Panc1 (cell line): ENCODE data around the gene CD96.

Source experiments
- POLR2AphosphoS5 ChIP-seq: IDR thresholded peaks from 2 replicates; pipeline ENCODE4 v1.6.1; 2012; ENCODE audit warnings: mild to moderate bottlenecking, low read depth, low read length, moderate library complexity
- SIN3A ChIP-seq: IDR thresholded peaks from 2 replicates; pipeline ENCODE4 v1.6.1; 2012; ENCODE audit warnings: low read depth, mild to moderate bottlenecking, low read length, moderate library complexity, borderline replicate concordance; ENCODE audit not compliant: insufficient read depth
- TCF7L2 ChIP-seq: IDR thresholded peaks from 2 replicates; pipeline ENCODE4 v1.6.1; 2011; ENCODE audit warnings: mild to moderate bottlenecking, low read depth, low read length, inconsistent platforms
- TF ChIP-seq, protein P1 (sequence below): fragments of 450-650 bp; IDR thresholded peaks from 2 replicates; pipeline ENCODE4 v1.5.1; 2017; ENCODE audit warnings: mild to moderate bottlenecking
- TF ChIP-seq, protein P2 (sequence below), 2 experiments: IDR thresholded peaks; 2 replicates each; pipeline ENCODE4 v1.6.1; 2011 to 2012; ENCODE audit warnings: low read depth in 2 of 2, control low read depth in 1 of 2, low read length in 1 of 2, mild to moderate bottlenecking in 1 of 2, moderate library complexity in 1 of 2; ENCODE audit not compliant: insufficient read depth in 1 of 2

DNA sequence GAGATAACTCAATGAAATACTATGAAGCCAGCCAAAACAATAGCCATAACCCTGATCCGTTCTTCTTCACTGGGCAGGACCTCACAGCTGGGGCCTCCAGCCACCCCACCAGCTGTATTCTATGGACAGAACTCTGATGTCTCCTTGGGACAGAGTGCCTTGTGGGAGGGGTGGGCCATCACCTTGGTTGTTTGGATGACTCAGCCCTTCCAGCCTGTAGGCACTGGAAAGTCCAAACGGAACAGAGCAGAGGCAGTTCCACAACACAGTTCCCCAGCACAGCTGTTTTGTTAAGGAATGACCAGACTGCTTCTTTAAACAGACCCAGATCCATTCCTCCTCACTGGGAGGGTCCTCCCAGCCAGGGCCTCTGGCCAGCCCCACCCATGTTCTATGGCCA is 85.1 kb downstream of the CD96 start:
- TF ChIP-seq, protein P1, sequence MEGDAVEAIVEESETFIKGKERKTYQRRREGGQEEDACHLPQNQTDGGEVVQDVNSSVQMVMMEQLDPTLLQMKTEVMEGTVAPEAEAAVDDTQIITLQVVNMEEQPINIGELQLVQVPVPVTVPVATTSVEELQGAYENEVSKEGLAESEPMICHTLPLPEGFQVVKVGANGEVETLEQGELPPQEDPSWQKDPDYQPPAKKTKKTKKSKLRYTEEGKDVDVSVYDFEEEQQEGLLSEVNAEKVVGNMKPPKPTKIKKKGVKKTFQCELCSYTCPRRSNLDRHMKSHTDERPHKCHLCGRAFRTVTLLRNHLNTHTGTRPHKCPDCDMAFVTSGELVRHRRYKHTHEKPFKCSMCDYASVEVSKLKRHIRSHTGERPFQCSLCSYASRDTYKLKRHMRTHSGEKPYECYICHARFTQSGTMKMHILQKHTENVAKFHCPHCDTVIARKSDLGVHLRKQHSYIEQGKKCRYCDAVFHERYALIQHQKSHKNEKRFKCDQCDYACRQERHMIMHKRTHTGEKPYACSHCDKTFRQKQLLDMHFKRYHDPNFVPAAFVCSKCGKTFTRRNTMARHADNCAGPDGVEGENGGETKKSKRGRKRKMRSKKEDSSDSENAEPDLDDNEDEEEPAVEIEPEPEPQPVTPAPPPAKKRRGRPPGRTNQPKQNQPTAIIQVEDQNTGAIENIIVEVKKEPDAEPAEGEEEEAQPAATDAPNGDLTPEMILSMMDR, result no peak
- TF ChIP-seq, protein P2, sequence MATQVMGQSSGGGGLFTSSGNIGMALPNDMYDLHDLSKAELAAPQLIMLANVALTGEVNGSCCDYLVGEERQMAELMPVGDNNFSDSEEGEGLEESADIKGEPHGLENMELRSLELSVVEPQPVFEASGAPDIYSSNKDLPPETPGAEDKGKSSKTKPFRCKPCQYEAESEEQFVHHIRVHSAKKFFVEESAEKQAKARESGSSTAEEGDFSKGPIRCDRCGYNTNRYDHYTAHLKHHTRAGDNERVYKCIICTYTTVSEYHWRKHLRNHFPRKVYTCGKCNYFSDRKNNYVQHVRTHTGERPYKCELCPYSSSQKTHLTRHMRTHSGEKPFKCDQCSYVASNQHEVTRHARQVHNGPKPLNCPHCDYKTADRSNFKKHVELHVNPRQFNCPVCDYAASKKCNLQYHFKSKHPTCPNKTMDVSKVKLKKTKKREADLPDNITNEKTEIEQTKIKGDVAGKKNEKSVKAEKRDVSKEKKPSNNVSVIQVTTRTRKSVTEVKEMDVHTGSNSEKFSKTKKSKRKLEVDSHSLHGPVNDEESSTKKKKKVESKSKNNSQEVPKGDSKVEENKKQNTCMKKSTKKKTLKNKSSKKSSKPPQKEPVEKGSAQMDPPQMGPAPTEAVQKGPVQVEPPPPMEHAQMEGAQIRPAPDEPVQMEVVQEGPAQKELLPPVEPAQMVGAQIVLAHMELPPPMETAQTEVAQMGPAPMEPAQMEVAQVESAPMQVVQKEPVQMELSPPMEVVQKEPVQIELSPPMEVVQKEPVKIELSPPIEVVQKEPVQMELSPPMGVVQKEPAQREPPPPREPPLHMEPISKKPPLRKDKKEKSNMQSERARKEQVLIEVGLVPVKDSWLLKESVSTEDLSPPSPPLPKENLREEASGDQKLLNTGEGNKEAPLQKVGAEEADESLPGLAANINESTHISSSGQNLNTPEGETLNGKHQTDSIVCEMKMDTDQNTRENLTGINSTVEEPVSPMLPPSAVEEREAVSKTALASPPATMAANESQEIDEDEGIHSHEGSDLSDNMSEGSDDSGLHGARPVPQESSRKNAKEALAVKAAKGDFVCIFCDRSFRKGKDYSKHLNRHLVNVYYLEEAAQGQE (IDR thresholded peaks at IDR 0.05; ENCODE audit: insufficient read depth in 1 of 2, low read depth in 2 of 2, low read length in 1 of 2), result no peak
- TF ChIP-seq POLR2AphosphoS5, result no peak
- no peak for TF ChIP-seq TCF7L2
- no peak for TF ChIP-seq SIN3A
